Measurements from ENCODE around the gene CRKL.
A peak's percentile ranks its signal among the peaks of the same experiment; 100 is the strongest.

CRKL gene

GRCh38 chr22:20982563-20982882, 65.3 kb downstream of the CRKL start:
- Histone ChIP-seq H3K4me3 (ENCODE audit: low read depth, low read length) (peak overlapping the region; percentile 78), H3K9me3 (ENCODE audit: control insufficient read depth, insufficient read depth, low read depth, low read length) (no peaks in the 10 kb centered on the region), H3K27ac (ENCODE audit: extremely low read depth, low read depth, low read length) (peak overlapping the region; percentile 62; the same call in 1 of the 2 replicates), H3K4me1 (ENCODE audit: control insufficient read depth, insufficient read depth, low read length) (no peaks in the 10 kb centered on the region), H3K36me3 (ENCODE audit: control insufficient read depth in 2 of 2, insufficient read depth in 1 of 2, low read length in 2 of 2) (peaks cover 4 to 38% of the 10 kb centered on the region in 2 experiments; a peak in 2 of 3 replicates)
- ChIA-PET POLR2A (interaction anchor here (0.6 to 3.7 kb wide), 41 partner anchors 9 to 205 kb away, joined by 3 to 80 read pairs (median 4); partner anchors contain the start of genes AIFM3, CRKL, P2RX6 and THAP7), CTCF (interaction anchor here (0.6 to 3.2 kb wide), 12 partner anchors 8 to 208 kb away, joined by 3 to 14 read pairs (median 4); partner anchors contain the start of gene AIFM3)
- TF ChIP-seq ZNF335 (tag by site-specific recombination; conservative IDR thresholded peaks at IDR 0.05) (0 out of 2 replicates have a peak, but pooled peaks have one; percentile 45), CTCF (tag by site-specific recombination; IDR thresholded peaks at IDR 0.05) (no peak), REPIN1 (tag by site-specific recombination; IDR thresholded peaks at IDR 0.05; ENCODE audit: low read depth) (no peak), BCL11B (tag by site-specific recombination; IDR thresholded peaks at IDR 0.05; ENCODE audit: low read depth) (peak; percentile 1; the same call in 1 of the 2 replicates), MYNN (tag by site-specific recombination; IDR thresholded peaks at IDR 0.05; ENCODE audit: borderline replicate concordance) (no peak)

- CTCF ChIA-PET = interaction anchor here (1.2 to 3.2 kb wide), 3 partner anchors 8 to 57 kb away, joined by 5 to 14 read pairs (median 7); no protein-coding TSS in a partner anchor
- POLR2A ChIA-PET = interaction anchor here (1.1 to 1.8 kb wide), 6 partner anchors 10 to 117 kb away, joined by 3 to 13 read pairs (median 6); partner anchors contain the start of gene CRKL
- Histone ChIP-seq H3K4me3 (ENCODE audit: low read depth, low read length) (peak overlapping the region; percentile 78), H3K27ac (ENCODE audit: extremely low read depth, low read depth, low read length) (no peak overlapping the region), H3K36me3 (ENCODE audit: control insufficient read depth in 2 of 2, insufficient read depth in 1 of 2, low read length in 2 of 2) (peaks cover 4 to 45% of the 10 kb centered on the region in 2 experiments; a peak in 2 of 3 replicates), H3K4me1 (ENCODE audit: control insufficient read depth, insufficient read depth, low read length) (no peaks in the 10 kb centered on the region), H3K9me3 (ENCODE audit: control insufficient read depth, insufficient read depth, low read depth, low read length) (no peaks in the 10 kb centered on the region)
- TF ChIP-seq ZNF664 (tag by site-specific recombination; IDR thresholded peaks at IDR 0.05) (peak; percentile 72), ZNF174 (tag by site-specific recombination; IDR thresholded peaks at IDR 0.05) (no peak)
Observed at GRCh38 chr22:20983081-20983771, 66.0 kb downstream of the CRKL start.

- H3K36me3 ChIP-seq (ENCODE audit: control insufficient read depth in 2 of 2, insufficient read depth in 1 of 2, low read length in 2 of 2) = peaks cover 4 to 68% of the 10 kb centered on the region in 2 experiments; a peak in 2 of 3 replicates
- no peak overlapping the region for H3K27ac ChIP-seq (ENCODE audit: extremely low read depth, low read depth, low read length)
- H3K9me3 ChIP-seq (ENCODE audit: control insufficient read depth, insufficient read depth, low read depth, low read length) = no peaks in the 10 kb centered on the region
- H3K4me3 ChIP-seq (ENCODE audit: low read depth, low read length) = no peak overlapping the region
- ChIA-PET POLR2A (no interaction called here), CTCF (interaction anchor here (1.0 kb wide), 1 partner anchor 208 kb away, joined by 4 read pairs; no protein-coding TSS in a partner anchor)
- no peaks in the 10 kb centered on the region for H3K4me1 ChIP-seq (ENCODE audit: control insufficient read depth, insufficient read depth, low read length)
- TF ChIP-seq ZNF449 (tag by site-specific recombination; IDR thresholded peaks at IDR 0.05) (no peak), ZNF354C (tag by site-specific recombination; IDR thresholded peaks at IDR 0.05; ENCODE audit: borderline replicate concordance, low read depth) (no peak), ZNF645 (tag by site-specific recombination; IDR thresholded peaks at IDR 0.05) (no peak), ZNF701 (tag by site-specific recombination; IDR thresholded peaks at IDR 0.05) (no peak), ZNF792 (tag by site-specific recombination; IDR thresholded peaks at IDR 0.05) (no peak), ZNF555 (tag by site-specific recombination; conservative IDR thresholded peaks at IDR 0.05) (no peak), ZBTB49 (tag by site-specific recombination; IDR thresholded peaks at IDR 0.05; ENCODE audit: low read depth) (no peak), ZNF37A (tag by site-specific recombination; IDR thresholded peaks at IDR 0.05) (no peak), ZNF132 (tag by site-specific recombination; IDR thresholded peaks at IDR 0.05; ENCODE audit: borderline replicate concordance) (no peak), ZSCAN16 (tag by site-specific recombination; IDR thresholded peaks at IDR 0.05) (no peak), ZNF341 (tag by site-specific recombination; IDR thresholded peaks at IDR 0.05; ENCODE audit: low read depth) (no peak), ZFP69B (tag by site-specific recombination; IDR thresholded peaks at IDR 0.05) (no peak), ZBTB48 (tag by site-specific recombination; IDR thresholded peaks at IDR 0.05) (no peak), ZNF76 (tag by site-specific recombination; IDR thresholded peaks at IDR 0.05; ENCODE audit: borderline replicate concordance, low read depth) (no peak), FEZF1 (tag by site-specific recombination; IDR thresholded peaks at IDR 0.05) (no peak), ZBTB1 (tag by site-specific recombination; IDR thresholded peaks at IDR 0.05) (no peak), ZNF670 (tag by site-specific recombination; IDR thresholded peaks at IDR 0.05; ENCODE audit: low read depth) (no peak)
Observed at GRCh38 chr22:20985720-20986119, 68.5 kb downstream of the CRKL start.

Measured in HEK293 (cell line).